ENCODE results near the gene SORBS2. TPM values are rescaled to one million over a fixed set of nuclear protein-coding genes. Genes with fewer than 3 reads are reported as not detected.

Gene SORBS2
- total and polyA plus RNA-seq, 2 of the 4 experiments (the other 2 are of a cell fraction) = 0.18 TPM; not detected in 1

DNA sequence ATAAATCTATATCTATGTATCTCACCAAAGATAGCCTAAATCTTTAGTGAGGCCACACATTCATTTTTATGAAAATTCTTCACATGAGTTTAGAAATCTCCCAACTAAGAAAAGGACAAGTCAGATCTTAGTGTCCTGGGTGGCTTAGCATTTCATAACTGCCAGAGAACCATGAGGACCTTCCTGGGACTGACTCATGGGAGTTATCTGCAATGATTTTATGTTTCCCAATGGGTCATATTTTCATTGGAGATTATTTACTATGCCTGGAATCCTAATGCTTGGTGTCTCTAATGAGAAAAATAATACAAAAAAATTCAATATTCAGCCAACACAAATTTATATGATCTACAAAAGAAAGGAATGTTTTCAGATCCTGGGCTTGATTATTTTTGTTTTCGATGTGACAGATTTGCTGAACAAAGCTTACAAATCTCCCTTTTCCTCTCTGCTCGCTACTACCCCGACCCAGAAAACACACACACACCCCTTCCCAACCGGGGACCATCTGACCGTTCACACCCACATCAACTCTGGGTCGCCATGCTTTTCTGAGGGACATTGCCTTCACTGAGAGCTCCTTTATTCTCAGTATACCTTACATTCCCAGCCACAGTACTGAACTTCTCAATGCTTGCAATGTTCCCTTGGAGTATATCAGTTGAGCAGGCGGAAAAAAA, 40.1 kb downstream of the SORBS2 start:
- Histone ChIP-seq H3K4me1 (ENCODE audit: control insufficient read depth, insufficient read depth, low read length) (peaks cover 2% of the 10 kb centered on the region; the same call in 1 of the 2 replicates), H3K27ac (ENCODE audit: insufficient read depth, low read length) (no peak overlapping the region), H3K18ac (ENCODE audit: low read depth, low read length) (no peak overlapping the region), H3K9ac (ENCODE audit: low read depth, low read length) (no peak overlapping the region), H3K4me2 (ENCODE audit: low read depth, low read length) (no peak overlapping the region), H2AK5ac (ENCODE audit: low read depth, low read length) (no peak overlapping the region), H2AFZ (replicated peaks; ENCODE audit: low read length, poor library complexity) (no peak overlapping the region), H3K14ac (replicated peaks; ENCODE audit: low read depth, low read length) (no peak overlapping the region), H4K91ac (ENCODE audit: insufficient read depth, low read depth, low read length) (no peak overlapping the region), H3K36me3 (ENCODE audit: control insufficient read depth, insufficient read depth, low read length) (no peaks in the 10 kb centered on the region), H4K5ac (ENCODE audit: low read depth, low read length) (no peak overlapping the region), H4K20me1 (ENCODE audit: insufficient read depth, low read length) (no peaks in the 10 kb centered on the region), H3K27me3 (ENCODE audit: control insufficient read depth, insufficient read depth, low read length) (peaks cover 3% of the 10 kb centered on the region; the same call in 1 of the 2 replicates), H3K56ac (ENCODE audit: extremely low read depth, insufficient read depth, low read length) (no peak overlapping the region), H3K4me3 (ENCODE audit: insufficient read depth, low read depth, low read length) (no peak overlapping the region), H3K4ac (ENCODE audit: low read depth, low read length) (no peak overlapping the region), H2BK20ac (ENCODE audit: low read depth, low read length) (no peak overlapping the region), H2BK15ac (ENCODE audit: low read depth, low read length) (no peak overlapping the region), H3K9me3 (ENCODE audit: control insufficient read depth, insufficient read depth, low read length) (no peaks in the 10 kb centered on the region), H3K79me1 (ENCODE audit: low read depth in 1 of 2, low read length in 2 of 2) (no peaks in the 10 kb centered on the region), H3K23ac (ENCODE audit: low read depth, low read length) (no peak overlapping the region), H2BK5ac (ENCODE audit: low read depth, low read length, poor library complexity, severe bottlenecking) (no peak overlapping the region), H4K8ac (ENCODE audit: low read depth in 2 of 2, low read length in 2 of 2) (no peak overlapping the region), H2AK9ac (replicated peaks; ENCODE audit: low read depth, low read length, poor library complexity) (no peak overlapping the region), H2BK120ac (ENCODE audit: low read depth, low read length) (no peak overlapping the region), H3K9me1 (ENCODE audit: insufficient read depth, low read length) (peaks cover 6% of the 10 kb centered on the region)
- BruUV-seq (replicated peaks) = no TSS peak
- ChIA-PET CTCF (no interaction called here), POLR2A (ENCODE audit: unreplicated experiment) (no interaction called here)
- DNase-seq (no peak), ATAC-seq (ENCODE audit: low read depth) (no peak)
- intact Hi-C loops (cut with micrococcal nuclease) (no loop called here), in situ Hi-C loops (cut with MboI; ENCODE audit: low sequenced_read_pairs) (no loop called here), dilution Hi-C loops (cut with HindIII; ENCODE audit: low sequenced_read_pairs, unreplicated experiment) (no loop called here)
- WGBS, 2 experiments (ENCODE audit: extremely low coverage in 2 of 2, insufficient read length in 1 of 2) = no CpG with 5 or more reads among the region's 7 CpGs
- TF ChIP-seq MAZ (IDR thresholded peaks at IDR 0.05; ENCODE audit: borderline replicate concordance, low read depth, low read length) (no peak), RAD21 (IDR thresholded peaks at IDR 0.05; ENCODE audit: low read length) (no peak), ELK1 (IDR thresholded peaks at IDR 0.05; ENCODE audit: borderline replicate concordance, low read depth, low read length) (no peak), POLR2A (IDR thresholded peaks at IDR 0.05; ENCODE audit: low read depth, low read length) (no peak), NFE2L2 (IDR thresholded peaks at IDR 0.05; ENCODE audit: low read depth, low read length) (no peak), RCOR1 (IDR thresholded peaks at IDR 0.05; ENCODE audit: insufficient replicate concordance, low read length) (no peak), CEBPB (IDR thresholded peaks at IDR 0.05; ENCODE audit: low read depth, low read length) (no peak)
- TF ChIP-seq, protein P1, sequence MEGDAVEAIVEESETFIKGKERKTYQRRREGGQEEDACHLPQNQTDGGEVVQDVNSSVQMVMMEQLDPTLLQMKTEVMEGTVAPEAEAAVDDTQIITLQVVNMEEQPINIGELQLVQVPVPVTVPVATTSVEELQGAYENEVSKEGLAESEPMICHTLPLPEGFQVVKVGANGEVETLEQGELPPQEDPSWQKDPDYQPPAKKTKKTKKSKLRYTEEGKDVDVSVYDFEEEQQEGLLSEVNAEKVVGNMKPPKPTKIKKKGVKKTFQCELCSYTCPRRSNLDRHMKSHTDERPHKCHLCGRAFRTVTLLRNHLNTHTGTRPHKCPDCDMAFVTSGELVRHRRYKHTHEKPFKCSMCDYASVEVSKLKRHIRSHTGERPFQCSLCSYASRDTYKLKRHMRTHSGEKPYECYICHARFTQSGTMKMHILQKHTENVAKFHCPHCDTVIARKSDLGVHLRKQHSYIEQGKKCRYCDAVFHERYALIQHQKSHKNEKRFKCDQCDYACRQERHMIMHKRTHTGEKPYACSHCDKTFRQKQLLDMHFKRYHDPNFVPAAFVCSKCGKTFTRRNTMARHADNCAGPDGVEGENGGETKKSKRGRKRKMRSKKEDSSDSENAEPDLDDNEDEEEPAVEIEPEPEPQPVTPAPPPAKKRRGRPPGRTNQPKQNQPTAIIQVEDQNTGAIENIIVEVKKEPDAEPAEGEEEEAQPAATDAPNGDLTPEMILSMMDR (conservative IDR thresholded peaks at IDR 0.05; ENCODE audit: low read depth, low read length) = no peak
- TF ChIP-seq, protein P2, sequence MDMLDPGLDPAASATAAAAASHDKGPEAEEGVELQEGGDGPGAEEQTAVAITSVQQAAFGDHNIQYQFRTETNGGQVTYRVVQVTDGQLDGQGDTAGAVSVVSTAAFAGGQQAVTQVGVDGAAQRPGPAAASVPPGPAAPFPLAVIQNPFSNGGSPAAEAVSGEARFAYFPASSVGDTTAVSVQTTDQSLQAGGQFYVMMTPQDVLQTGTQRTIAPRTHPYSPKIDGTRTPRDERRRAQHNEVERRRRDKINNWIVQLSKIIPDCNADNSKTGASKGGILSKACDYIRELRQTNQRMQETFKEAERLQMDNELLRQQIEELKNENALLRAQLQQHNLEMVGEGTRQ (IDR thresholded peaks at IDR 0.05; ENCODE audit: low read depth, low read length) = no peak

Measured in IMR-90 (cell line).